GM23248 (cell line): ENCODE measurements around the gene PRF1. TPM values are rescaled to one million over a fixed set of nuclear protein-coding genes. Genes with fewer than 3 reads are reported as not detected.
"Not testable (repeated sequence)": the region's sequence is repeated elsewhere in the genome, so short reads cannot be mapped to it uniquely, and the experiment has no call there.

Experiments
- DNase-seq: peaks from one replicate; pipeline ENCODE4 v3.0.0-alpha.2; 2015
- H2AFZ ChIP-seq: fragments of 200-600 bp; sonication (generic); 2 replicates; pipeline ENCODE4 v1.6.1; 2016; ENCODE audit warnings: antibody characterized with exemption
- H3F3A ChIP-seq: fragments of 200-600 bp; sonication (generic); 2 replicates; pipeline ENCODE4 v1.6.1; 2016; ENCODE audit warnings: mild to moderate bottlenecking, antibody characterized with exemption, mixed run types; ENCODE audit not compliant: insufficient read depth
- H3K27ac ChIP-seq: fragments of 200-600 bp; sonication (generic); 2 replicates; pipeline ENCODE4 v1.5.1; 2016; ENCODE audit warnings: mild to moderate bottlenecking
- H3K27me3 ChIP-seq: fragments of 200-600 bp; sonication (generic); replicated peaks from 2 replicates; pipeline ENCODE4 v1.6.1; 2016; ENCODE audit warnings: mild to moderate bottlenecking; ENCODE audit not compliant: insufficient read depth
- H3K36me3 ChIP-seq: fragments of 200-600 bp; sonication (generic); 2 replicates; pipeline ENCODE4 v1.6.1; 2016; ENCODE audit warnings: low read depth, mild to moderate bottlenecking
- H3K4me1 ChIP-seq: fragments of 200-600 bp; sonication (generic); 2 replicates; pipeline ENCODE4 v1.6.1; 2016; ENCODE audit warnings: mild to moderate bottlenecking; ENCODE audit not compliant: insufficient read depth
- H3K4me2 ChIP-seq: fragments of 200-600 bp; sonication (generic); one replicate; pipeline ENCODE4 v1.6.1; 2016; ENCODE audit warnings: mild to moderate bottlenecking; ENCODE audit not compliant: unreplicated experiment
- H3K4me3 ChIP-seq: fragments of 200-600 bp; sonication (generic); 2 replicates; pipeline ENCODE4 v1.5.1; 2016; ENCODE audit warnings: mild to moderate bottlenecking
- H3K79me2 ChIP-seq: fragments of 200-600 bp; sonication (generic); 2 replicates; pipeline ENCODE4 v1.6.1; 2016; ENCODE audit warnings: mild to moderate bottlenecking; ENCODE audit not compliant: insufficient read depth
- H3K9ac ChIP-seq: fragments of 200-600 bp; sonication (generic); 2 replicates; pipeline ENCODE4 v1.6.1; 2016; ENCODE audit warnings: mild to moderate bottlenecking
- H3K9me2 ChIP-seq: fragments of 200-600 bp; sonication (generic); 2 replicates; pipeline ENCODE4 v1.6.1; 2016; ENCODE audit warnings: mixed run types, mild to moderate bottlenecking, moderate library complexity; ENCODE audit not compliant: insufficient read depth
- H3K9me3 ChIP-seq: fragments of 200-600 bp; sonication (generic); one replicate; pipeline ENCODE4 v1.6.1; 2017; ENCODE audit warnings: low read depth
- H4K20me1 ChIP-seq: fragments of 200-600 bp; sonication (generic); 2 replicates; pipeline ENCODE4 v1.6.0; 2016; ENCODE audit not compliant: insufficient read depth
- EZH2 ChIP-seq: fragments of 200-600 bp; sonication (generic); IDR thresholded peaks from 2 replicates; pipeline ENCODE4 v1.6.1; 2018; ENCODE audit warnings: antibody characterized with exemption, mild to moderate bottlenecking; ENCODE audit not compliant: insufficient read depth, poor library complexity, severe bottlenecking
- EZH2phosphoT487 ChIP-seq: fragments of 200-600 bp; sonication (generic); IDR thresholded peaks from 2 replicates; pipeline ENCODE4 v1.6.1; 2018; ENCODE audit warnings: antibody characterized with exemption, moderate library complexity, mild to moderate bottlenecking, low read depth; ENCODE audit not compliant: insufficient read depth
- WGBS, 2 experiments: methylation state at CpG; one replicate each; pipeline ENCODE4 v1.1.6; 2015 to 2017; ENCODE audit warnings: low lambda C conversion rate in 2 of 2, low coverage in 1 of 2; ENCODE audit errors: missing lambda C conversion rate in 2 of 2; 5-methylcytosine and 5-hydroxymethylcytosine counted together
- in situ Hi-C: fragments of 300-500 bp; cut with MboI; formaldehyde crosslinking; loops from 2 replicates; pipeline ENCODE4 v1.15.0; 2020
- polyA plus RNA-seq: library from polyadenylated mRNA; unstranded; fragments of >200 nt; fragmentation: Nextera tagmentation; extraction: Ambion mirVana; gene quantifications from 2 replicates; pipeline ENCODE4 v1.2.1, GENCODE V29; 2016
- total RNA-seq: library from RNA; depleted of rRNA; stranded (reverse); fragments of >200 nt; shearing (Covaris generic); gene quantifications from 2 replicates; pipeline ENCODE4 v1.2.3, GENCODE V29; 2014

The PRF1 gene
- total and polyA plus RNA-seq, 2 experiments from 2014 or later, result not detected

DNA sequence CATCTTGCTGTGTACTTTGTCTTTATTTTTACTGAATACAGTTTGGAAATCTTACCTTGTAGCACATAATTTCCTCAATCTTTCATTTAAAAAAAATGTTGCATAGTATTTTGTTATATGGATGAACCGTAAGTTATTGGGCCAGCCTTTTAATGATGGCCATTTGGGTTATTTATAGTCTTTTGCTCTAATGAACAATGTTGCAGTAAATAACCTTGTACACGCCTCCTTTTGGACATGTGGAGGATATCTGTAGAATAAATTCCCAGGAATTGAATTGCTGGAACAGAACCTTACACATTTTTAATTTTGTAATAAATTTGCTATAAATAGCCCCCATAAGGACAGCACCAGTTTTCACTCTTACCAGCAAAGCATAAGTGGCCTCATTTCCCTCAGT, 12.7 kb upstream of the PRF1 start:
- no peak overlapping the region for H3K9ac ChIP-seq
- no peaks in the 10 kb centered on the region for H3K79me2 ChIP-seq
- no peaks in the 10 kb centered on the region for H3K9me2 ChIP-seq
- no peak overlapping the region for H3K4me3 ChIP-seq
- 91 to 94% methylated on average over 2 of the region's 2 CpGs for WGBS, 2 experiments
- DNase-seq, result no peak
- TF ChIP-seq EZH2phosphoT487, result no peak
- TF ChIP-seq EZH2, result no peak
- in situ Hi-C loops, result no loop called here
- H2AFZ ChIP-seq, result no peak overlapping the region
- peaks cover 12% of the 10 kb centered on the region; the same call in 1 of the 2 replicates for H3K4me1 ChIP-seq
- H4K20me1 ChIP-seq, result no peaks in the 10 kb centered on the region
- H3K27ac ChIP-seq, result no peak overlapping the region
- H3K27me3 ChIP-seq, result no peaks in the 10 kb centered on the region
- H3K36me3 ChIP-seq, result no peaks in the 10 kb centered on the region; the same call in 1 of the 2 replicates
- no peak overlapping the region for H3K4me2 ChIP-seq
- no peaks in the 10 kb centered on the region for H3K9me3 ChIP-seq
- peaks cover 13% of the 10 kb centered on the region for H3F3A ChIP-seq

DNA sequence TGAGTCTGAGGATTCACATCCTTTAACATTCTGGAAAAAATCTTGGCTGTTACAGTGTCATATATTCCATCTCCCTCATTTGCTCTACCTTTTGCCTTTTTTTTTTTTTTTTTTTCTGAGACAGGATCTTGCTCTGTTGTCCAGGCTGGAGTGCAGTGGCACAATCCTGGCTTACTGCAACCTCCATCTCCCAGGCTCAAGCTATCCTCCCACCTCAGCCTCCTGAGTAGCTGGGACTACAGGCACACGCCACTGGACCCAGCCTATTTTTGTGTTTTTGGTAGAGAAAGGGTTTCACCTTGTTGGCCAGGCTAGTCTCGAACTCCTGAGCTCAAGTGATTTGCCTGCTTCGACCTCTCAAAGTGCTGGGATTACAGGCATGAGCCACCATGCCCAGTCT, 11.8 kb upstream of the PRF1 start:
- H3K27ac ChIP-seq, H3K36me3 ChIP-seq, H3K9me2 ChIP-seq, H2AFZ ChIP-seq, H3K79me2 ChIP-seq, H3K27me3 ChIP-seq, H3K9me3 ChIP-seq, H3K9ac ChIP-seq, H3K4me3 ChIP-seq, H4K20me1 ChIP-seq, DNase-seq, H3K4me2 ChIP-seq, in situ Hi-C loops: not testable (repeated sequence)
- H3K4me1 ChIP-seq, result peaks cover 12% of the 10 kb centered on the region; the same call in 1 of the 2 replicates
- peaks cover 13% of the 10 kb centered on the region for H3F3A ChIP-seq
- 61 to 62% methylated on average over 3 of the region's 3 CpGs for WGBS, 2 experiments

DNA sequence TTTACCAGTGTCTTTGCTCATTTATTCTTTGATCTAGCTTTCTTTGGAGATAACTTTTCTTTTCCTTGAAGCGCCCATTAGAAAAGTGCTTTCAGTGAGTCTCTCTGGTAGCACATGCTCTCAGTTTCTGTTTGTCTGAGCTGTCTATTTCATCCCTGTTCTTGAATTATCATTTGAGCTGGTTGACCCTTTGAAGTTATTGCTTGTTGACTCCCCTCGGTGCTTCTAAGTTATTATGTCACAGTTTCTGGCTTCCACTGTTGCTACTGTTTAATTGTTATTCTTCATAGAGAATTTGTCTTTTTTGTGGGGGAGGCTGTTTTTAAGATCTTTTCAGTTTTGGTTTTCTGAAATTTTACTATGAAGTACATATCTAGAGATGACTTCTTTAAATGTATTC, 11.4 kb upstream of the PRF1 start:
- in situ Hi-C loops, result no loop called here
- H3K4me2 ChIP-seq, result no peak overlapping the region
- no peak for DNase-seq
- WGBS, 2 experiments, result 59 to 63% methylated on average over 2 of the region's 2 CpGs
- no peaks in the 10 kb centered on the region for H3K36me3 ChIP-seq
- H3K4me1 ChIP-seq, result peaks cover 12% of the 10 kb centered on the region; the same call in 1 of the 2 replicates
- no peaks in the 10 kb centered on the region for H3K9me3 ChIP-seq
- no peaks in the 10 kb centered on the region for H3K79me2 ChIP-seq
- no peak overlapping the region for H3K27ac ChIP-seq
- H3K4me3 ChIP-seq, result no peak overlapping the region
- no peak for TF ChIP-seq EZH2
- no peak for TF ChIP-seq EZH2phosphoT487
- peaks cover 13% of the 10 kb centered on the region for H3F3A ChIP-seq
- no peak overlapping the region for H2AFZ ChIP-seq
- H4K20me1 ChIP-seq, result no peaks in the 10 kb centered on the region
- no peaks in the 10 kb centered on the region for H3K27me3 ChIP-seq
- no peak overlapping the region for H3K9ac ChIP-seq
- H3K9me2 ChIP-seq, result no peaks in the 10 kb centered on the region

DNA sequence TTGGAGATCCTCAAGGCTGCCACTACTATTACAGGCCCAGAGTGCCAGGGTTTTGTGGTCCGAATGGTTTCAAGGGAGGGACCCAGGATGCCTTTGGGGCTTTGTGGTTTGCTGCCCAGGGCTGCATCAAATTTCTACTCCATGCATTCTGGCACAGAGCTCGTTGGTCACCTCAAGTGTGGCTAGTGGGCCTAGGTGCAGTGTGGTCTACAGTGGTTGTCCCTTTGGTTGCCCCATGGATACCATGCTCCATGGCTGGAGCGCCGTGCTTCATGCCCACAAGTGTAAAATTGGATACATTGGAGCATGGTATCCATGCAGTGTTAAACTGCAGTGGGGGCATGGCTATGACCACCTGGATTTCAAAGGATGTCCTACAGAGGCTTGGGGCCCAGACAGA, 5.4 kb upstream of the PRF1 start:
- Histone ChIP-seq H3F3A (no peaks in the 10 kb centered on the region), H3K36me3 (no peaks in the 10 kb centered on the region), H3K4me2 (no peak overlapping the region), H3K9ac (no peak overlapping the region), H4K20me1 (no peaks in the 10 kb centered on the region), H3K9me3 (no peaks in the 10 kb centered on the region), H3K4me1 (no peaks in the 10 kb centered on the region), H3K79me2 (no peaks in the 10 kb centered on the region), H3K9me2 (no peaks in the 10 kb centered on the region), H3K4me3 (no peak overlapping the region), H3K27ac (no peak overlapping the region), H2AFZ (no peak overlapping the region), H3K27me3 (no peaks in the 10 kb centered on the region)
- in situ Hi-C loops, result no loop called here
- TF ChIP-seq EZH2phosphoT487, result no peak
- no peak for TF ChIP-seq EZH2
- WGBS, 2 experiments, result 72 to 74% methylated on average over 4 of the region's 4 CpGs
- DNase-seq, result no peak

DNA sequence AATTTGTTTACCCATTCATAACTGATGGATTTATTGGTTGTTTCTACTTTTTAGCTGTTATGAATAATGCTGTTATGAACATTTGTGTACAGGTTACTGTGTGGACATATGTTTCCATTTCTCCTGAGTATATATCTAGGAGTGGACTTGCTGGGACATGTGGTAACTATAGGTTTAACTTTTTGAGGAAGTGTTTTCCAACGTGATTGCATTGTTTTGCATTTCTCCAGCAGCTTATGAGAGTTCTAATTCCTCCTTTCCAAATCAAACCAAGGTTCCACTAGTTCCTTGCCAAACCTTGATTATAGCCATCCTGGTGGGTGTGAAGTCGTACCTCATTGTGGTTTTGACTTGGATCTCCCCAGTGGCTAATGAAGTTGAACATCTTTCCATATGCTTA, 2.6 kb upstream of the PRF1 start:
- H3K9me2 ChIP-seq, result no peaks in the 10 kb centered on the region
- H3K4me3 ChIP-seq, result no peak overlapping the region
- 41 to 54% methylated on average over 2 of the region's 2 CpGs for WGBS, 2 experiments
- TF ChIP-seq EZH2phosphoT487 (no peak), EZH2 (no peak)
- H3K27me3 ChIP-seq, result no peaks in the 10 kb centered on the region
- H3F3A ChIP-seq, result no peaks in the 10 kb centered on the region
- DNase-seq, result no peak
- H3K4me2 ChIP-seq, result no peak overlapping the region
- H3K9me3 ChIP-seq, result no peaks in the 10 kb centered on the region
- no peaks in the 10 kb centered on the region for H3K4me1 ChIP-seq
- H3K79me2 ChIP-seq, result no peaks in the 10 kb centered on the region
- H2AFZ ChIP-seq, result no peak overlapping the region
- no peaks in the 10 kb centered on the region for H4K20me1 ChIP-seq
- no peaks in the 10 kb centered on the region for H3K36me3 ChIP-seq
- no peak overlapping the region for H3K9ac ChIP-seq
- in situ Hi-C loops, result no loop called here
- H3K27ac ChIP-seq, result no peak overlapping the region
